Measurements from ENCODE around the gene GIPR. TPM values are rescaled to one million over a fixed set of nuclear protein-coding genes. Genes with fewer than 3 reads are reported as not detected.

GIPR gene
- total and polyA plus RNA-seq, 4 experiments from 2014 or later, result 0.12 to 6.4 (median 6.1) TPM; not detected in 1

DNA sequence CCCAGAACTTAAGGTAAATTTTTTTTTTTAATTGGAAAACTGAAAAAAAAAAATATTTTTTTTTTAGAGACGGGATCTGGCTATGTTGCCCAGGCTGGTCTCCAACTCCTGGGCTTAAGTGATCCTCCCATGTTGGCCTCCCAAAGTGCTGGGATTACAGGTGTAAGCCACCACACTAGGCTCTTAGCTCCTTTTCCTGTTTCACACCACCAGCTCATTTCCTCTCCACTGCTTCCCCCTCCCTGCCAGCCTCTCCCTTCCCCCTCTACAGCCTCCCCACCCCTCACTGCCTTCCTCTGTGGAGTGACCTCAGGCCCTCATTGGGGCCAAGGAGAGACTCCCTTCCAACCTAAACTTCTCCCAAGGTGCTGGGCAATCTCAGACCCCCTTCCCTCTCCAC lies 4.2 kb upstream of the GIPR start:
- H3K27ac Mint-ChIP-seq, result no peak overlapping the region
- no peak for DNase-seq
- H3K9me3 Mint-ChIP-seq, result no peaks in the 10 kb centered on the region
- Histone ChIP-seq H3K27me3 (ENCODE audit: insufficient read depth, low read length) (no peaks in the 10 kb centered on the region), H3K4me1 (ENCODE audit: insufficient read depth, low read length) (peaks cover 15% of the 10 kb centered on the region), H3K36me3 (ENCODE audit: insufficient read depth, low read length) (no peaks in the 10 kb centered on the region), H3K4me3 (ENCODE audit: low read length in 2 of 2) (no peak overlapping the region), H3K9me3 (ENCODE audit: control insufficient read depth in 1 of 2, low read length in 2 of 2) (no peaks in the 10 kb centered on the region), H3K27ac (ENCODE audit: low read depth, low read length) (no peak overlapping the region)
- intact Hi-C loops (cut with micrococcal nuclease), result no loop called here
- no peak overlapping the region for H3K4me3 Mint-ChIP-seq
- no peaks in the 10 kb centered on the region for H3K36me3 Mint-ChIP-seq
- CTCF ChIA-PET (ENCODE audit: partially characterized antibody), result no interaction called here
- H3K4me1 Mint-ChIP-seq, result peaks cover 11 to 21% (median 16%) of the 10 kb centered on the region in 4 donors
- peaks cover 2 to 8% of the 10 kb centered on the region in 2 donors for H3K27me3 Mint-ChIP-seq
- POLR2A ChIA-PET (ENCODE audit: partially characterized antibody), result no interaction called here

DNA sequence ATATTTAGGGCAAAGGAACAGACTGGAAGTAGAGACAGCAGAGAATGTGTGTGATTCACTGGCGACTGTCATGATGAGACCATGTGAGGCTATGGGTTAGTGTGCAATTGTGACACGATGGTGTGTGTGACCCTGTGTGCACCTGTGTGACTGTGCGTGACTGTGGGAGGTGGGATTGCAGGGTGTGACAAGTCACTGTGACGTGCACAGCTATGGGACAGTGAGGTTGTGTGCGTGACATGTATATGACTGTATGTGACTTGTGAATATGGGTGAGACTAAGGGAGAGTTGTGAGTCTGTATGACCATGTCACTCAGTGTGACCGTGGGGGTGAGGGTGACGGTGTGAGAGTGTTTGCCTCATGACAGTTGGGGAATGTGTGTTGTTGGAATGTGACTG lies 3.4 kb upstream of the GIPR start:
- no peaks in the 10 kb centered on the region for H3K36me3 ChIP-seq (ENCODE audit: insufficient read depth, low read length)
- Mint-ChIP-seq H3K27ac (no peak overlapping the region), H3K4me1 (peaks cover 14 to 29% (median 19%) of the 10 kb centered on the region in 4 donors), H3K27me3 (peaks cover 1 to 8% of the 10 kb centered on the region in 2 donors), H3K36me3 (no peaks in the 10 kb centered on the region), H3K9me3 (no peaks in the 10 kb centered on the region), H3K4me3 (peak overlapping the region in 1 of 8 donors; percentile 17)
- H3K27ac ChIP-seq (ENCODE audit: low read depth, low read length), result no peak overlapping the region
- intact Hi-C loops (cut with micrococcal nuclease), result no loop called here
- peaks cover 23% of the 10 kb centered on the region for H3K4me1 ChIP-seq (ENCODE audit: insufficient read depth, low read length)
- ChIA-PET POLR2A (ENCODE audit: partially characterized antibody) (no interaction called here), CTCF (ENCODE audit: partially characterized antibody) (no interaction called here)
- no peaks in the 10 kb centered on the region for H3K27me3 ChIP-seq (ENCODE audit: insufficient read depth, low read length)
- no peaks in the 10 kb centered on the region for H3K9me3 ChIP-seq (ENCODE audit: control insufficient read depth in 1 of 2, low read length in 2 of 2)
- no peak overlapping the region for H3K4me3 ChIP-seq (ENCODE audit: low read length in 2 of 2)
- DNase-seq, result no peak

GRCh38 chr19:45668342-45668871 lies 386 bp downstream of the GIPR start:
- POLR2A ChIA-PET (ENCODE audit: partially characterized antibody), result interaction anchor here (1.0 to 2.8 kb wide), 7 partner anchors 10 to 234 kb away, joined by 3 to 19 read pairs (median 5); partner anchors contain the start of genes MYPOP, QPCTL and SNRPD2
- H3K36me3 Mint-ChIP-seq, result no peaks in the 10 kb centered on the region
- H3K4me1 Mint-ChIP-seq, result peaks cover 19 to 39% (median 30%) of the 10 kb centered on the region in 4 donors
- H3K4me3 Mint-ChIP-seq, result peak overlapping the region; percentile 85 to 94 (median 90)
- H3K27ac Mint-ChIP-seq, result peak overlapping the region; percentile 12 to 92 (median 87)
- DNase-seq, result peak; percentile 22 to 42 (median 33)
- Histone ChIP-seq H3K27ac (ENCODE audit: low read depth, low read length) (no peak overlapping the region), H3K9me3 (ENCODE audit: control insufficient read depth in 1 of 2, low read length in 2 of 2) (no peaks in the 10 kb centered on the region), H3K27me3 (ENCODE audit: insufficient read depth, low read length) (no peaks in the 10 kb centered on the region), H3K4me1 (ENCODE audit: insufficient read depth, low read length) (peaks cover 29% of the 10 kb centered on the region), H3K4me3 (ENCODE audit: low read length in 2 of 2) (peak overlapping the region; percentile 72 to 73), H3K36me3 (ENCODE audit: insufficient read depth, low read length) (no peaks in the 10 kb centered on the region)
- no peaks in the 10 kb centered on the region for H3K9me3 Mint-ChIP-seq
- intact Hi-C loops (cut with micrococcal nuclease), result loop anchor here (1.0 to 2.0 kb wide), 2 partner anchors 13 to 26 kb away; no protein-coding TSS in a partner anchor
- H3K27me3 Mint-ChIP-seq, result peaks cover 4 to 20% of the 10 kb centered on the region in 2 donors
- CTCF ChIA-PET (ENCODE audit: partially characterized antibody), result interaction anchor here (0.6 to 1.4 kb wide), 3 partner anchors 10 to 182 kb away, joined by 3 to 4 read pairs (median 4); no protein-coding TSS in a partner anchor

- Mint-ChIP-seq H3K27ac (peak overlapping the region in 2 of 7 donors; percentile 44 to 65), H3K9me3 (no peaks in the 10 kb centered on the region), H3K4me1 (peaks cover 18 to 37% (median 26%) of the 10 kb centered on the region in 4 donors), H3K27me3 (peaks cover 4 to 17% of the 10 kb centered on the region in 2 donors), H3K36me3 (no peaks in the 10 kb centered on the region), H3K4me3 (peak overlapping the region in 4 of 8 donors; percentile 14 to 56 (median 44))
- H3K27me3 ChIP-seq (ENCODE audit: insufficient read depth, low read length), result no peaks in the 10 kb centered on the region
- POLR2A ChIA-PET (ENCODE audit: partially characterized antibody), result no interaction called here
- intact Hi-C loops (cut with micrococcal nuclease), result no loop called here
- no peaks in the 10 kb centered on the region for H3K9me3 ChIP-seq (ENCODE audit: control insufficient read depth in 1 of 2, low read length in 2 of 2)
- CTCF ChIA-PET (ENCODE audit: partially characterized antibody), result interaction anchor here (1.2 to 1.4 kb wide), 2 partner anchors 10 to 23 kb away, joined by 3 to 8 read pairs; no protein-coding TSS in a partner anchor
- H3K27ac ChIP-seq (ENCODE audit: low read depth, low read length), result no peak overlapping the region
- peak in 2 of 5 donors; percentile 20 to 44 for DNase-seq
- H3K36me3 ChIP-seq (ENCODE audit: insufficient read depth, low read length), result no peaks in the 10 kb centered on the region
- H3K4me3 ChIP-seq (ENCODE audit: low read length in 2 of 2), result no peak overlapping the region
- peaks cover 29% of the 10 kb centered on the region for H3K4me1 ChIP-seq (ENCODE audit: insufficient read depth, low read length)
Measured at GRCh38 chr19:45670670-45671453, 2.8 kb downstream of the GIPR start.

GRCh38 chr19:45674946-45675345 lies 6.9 kb downstream of the GIPR start:
- Mint-ChIP-seq H3K36me3 (peaks cover 0 to 2% of the 10 kb centered on the region in 2 donors), H3K27ac (peak overlapping the region in 2 of 7 donors; percentile 13 to 35), H3K4me1 (peaks cover 12 to 30% (median 18%) of the 10 kb centered on the region in 4 donors), H3K9me3 (no peaks in the 10 kb centered on the region), H3K4me3 (peak overlapping the region in 1 of 8 donors; percentile 26), H3K27me3 (peaks cover 3 to 17% of the 10 kb centered on the region in 2 donors)
- intact Hi-C loops (cut with micrococcal nuclease), result no loop called here
- Histone ChIP-seq H3K4me3 (ENCODE audit: low read length in 2 of 2) (no peak overlapping the region), H3K9me3 (ENCODE audit: control insufficient read depth in 1 of 2, low read length in 2 of 2) (no peaks in the 10 kb centered on the region), H3K4me1 (ENCODE audit: insufficient read depth, low read length) (peaks cover 19% of the 10 kb centered on the region), H3K36me3 (ENCODE audit: insufficient read depth, low read length) (no peaks in the 10 kb centered on the region), H3K27ac (ENCODE audit: low read depth, low read length) (no peak overlapping the region), H3K27me3 (ENCODE audit: insufficient read depth, low read length) (no peaks in the 10 kb centered on the region)
- DNase-seq, result no peak
- CTCF ChIA-PET (ENCODE audit: partially characterized antibody), result no interaction called here
- POLR2A ChIA-PET (ENCODE audit: partially characterized antibody), result no interaction called here

DNA sequence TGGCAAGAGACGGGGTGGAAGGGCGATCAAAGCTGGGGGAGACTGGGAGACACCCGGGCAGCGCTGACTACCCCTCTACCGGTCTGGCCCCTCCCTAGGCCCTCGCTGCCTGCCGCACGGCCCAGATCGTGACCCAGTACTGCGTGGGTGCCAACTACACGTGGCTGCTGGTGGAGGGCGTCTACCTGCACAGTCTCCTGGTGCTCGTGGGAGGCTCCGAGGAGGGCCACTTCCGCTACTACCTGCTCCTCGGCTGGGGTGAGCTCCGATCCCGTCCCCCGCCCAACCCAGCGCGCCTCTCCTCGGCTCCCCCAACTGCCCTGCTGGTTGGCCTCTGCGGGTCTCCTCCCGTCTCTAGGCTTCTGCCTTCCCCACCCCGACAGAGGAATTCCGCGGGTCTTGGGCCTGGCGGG lies 8.8 kb downstream of the GIPR start:
- Mint-ChIP-seq H3K4me3 (peak overlapping the region; percentile 65 to 84 (median 77)), H3K27me3 (peaks cover 0 to 8% of the 10 kb centered on the region in 2 donors), H3K36me3 (peaks cover 0 to 2% of the 10 kb centered on the region in 2 donors), H3K4me1 (peaks cover 10 to 26% (median 17%) of the 10 kb centered on the region in 4 donors), H3K9me3 (no peaks in the 10 kb centered on the region), H3K27ac (peak overlapping the region in 2 of 7 donors; percentile 31 to 63)
- H3K4me1 ChIP-seq (ENCODE audit: insufficient read depth, low read length), result peaks cover 22% of the 10 kb centered on the region
- intact Hi-C loops (cut with micrococcal nuclease), result loop anchor here (1.0 kb wide), 1 partner anchor 15 kb away; the partner anchor contains the start of gene QPCTL
- POLR2A ChIA-PET (ENCODE audit: partially characterized antibody), result interaction anchor here (0.8 to 8.6 kb wide), 7 partner anchors 8 to 53 kb away, joined by 3 to 57 read pairs (median 5); partner anchors contain the start of genes GIPR, QPCTL and SNRPD2
- peak; percentile 42 to 71 (median 46) for DNase-seq
- CTCF ChIA-PET (ENCODE audit: partially characterized antibody), result interaction anchor here (1.0 to 7.8 kb wide), 7 partner anchors 11 to 122 kb away, joined by 3 to 110 read pairs (median 5); partner anchors contain the start of genes QPCTL and SNRPD2
- H3K4me3 ChIP-seq (ENCODE audit: low read length in 2 of 2), result peak overlapping the region in 1 of 2 donors; percentile 55
- no peaks in the 10 kb centered on the region for H3K9me3 ChIP-seq (ENCODE audit: control insufficient read depth in 1 of 2, low read length in 2 of 2)
- H3K27ac ChIP-seq (ENCODE audit: low read depth, low read length), result no peak overlapping the region
- no peaks in the 10 kb centered on the region for H3K36me3 ChIP-seq (ENCODE audit: insufficient read depth, low read length)
- no peaks in the 10 kb centered on the region for H3K27me3 ChIP-seq (ENCODE audit: insufficient read depth, low read length)
